Kidney (tissue), 14 donors: ENCODE measurements around the gene CARS1. TPM values are rescaled to one million over a fixed set of nuclear protein-coding genes. Genes with fewer than 3 reads are reported as not detected.

Source experiments
- DNase-seq, 5 donors: peaks; one replicate each; pipeline ENCODE4 v3.0.0-alpha.2; 2013 to 2020
- FAIRE-seq: peaks from 2 replicates; lab custom pipeline; 2012; peaks lifted over from hg19 to GRCh38; lab: Jason Lieb, UNC
- H3K27ac ChIP-seq, 2 donors: one replicate each; pipeline ENCODE4 v1.7.0; 2013; ENCODE audit warnings: low read depth in 2 of 2, low read length in 2 of 2, inconsistent platforms in 1 of 2
- H3K27me3 ChIP-seq: one replicate; pipeline ENCODE4 v1.7.1; 2013; ENCODE audit warnings: low read length, inconsistent platforms; ENCODE audit not compliant: control insufficient read depth, insufficient read depth
- H3K36me3 ChIP-seq, 3 donors: one replicate each; pipeline versions ENCODE4 v1.7.0 to v1.7.1; 2013; ENCODE audit warnings: low read length in 3 of 3, control low read depth in 1 of 3, inconsistent platforms in 1 of 3; ENCODE audit not compliant: insufficient read depth in 3 of 3, control insufficient read depth in 2 of 3
- H3K4me1 ChIP-seq, 3 donors: one replicate each; pipeline versions ENCODE4 v1.7.0 to v1.7.1; 2013; ENCODE audit warnings: low read length in 3 of 3, inconsistent platforms in 1 of 3, low read depth in 1 of 3; ENCODE audit not compliant: control insufficient read depth in 2 of 3, insufficient read depth in 2 of 3
- H3K4me3 ChIP-seq, 3 donors: one replicate each; pipeline versions ENCODE4 v1.7.0 to v1.8.1; 2013; ENCODE audit warnings: low read length in 3 of 3, control low read depth in 1 of 3, inconsistent platforms in 1 of 3
- H3K9ac ChIP-seq, 3 donors: one replicate each; pipeline versions ENCODE4 v1.7.0 to v1.7.1; 2013; ENCODE audit warnings: low read length in 3 of 3, control low read depth in 1 of 3, inconsistent platforms in 1 of 3
- H3K9me3 ChIP-seq, 3 donors: one replicate each; pipeline versions ENCODE4 v1.7.0 to v1.7.1; 2013; ENCODE audit warnings: low read length in 3 of 3, control low read depth in 1 of 3, inconsistent platforms in 1 of 3; ENCODE audit not compliant: control insufficient read depth in 2 of 3, insufficient read depth in 1 of 3
- intact Hi-C: fragments of 100-400 bp; cut with DNase I; formaldehyde crosslinking; loops from one replicate; pipeline ENCODE4 v1.11.1; 2022
- polyA plus RNA-seq: library from polyadenylated mRNA; stranded (reverse); fragments of 350-450 nt; fragmentation: Illumina TruSeq; extraction: RNeasy Lipid Tissue Mini Kit (QIAGEN cat#74804); gene quantifications from one replicate; pipeline ENCODE4 v1.2.3, GENCODE V29; 2014; ENCODE audit warnings: low read depth, low replicate concordance; ENCODE audit not compliant: insufficient read depth
- total RNA-seq: library from RNA; stranded (reverse); fragmentation: NEBNext Ultra II Directional; extraction: Animal tissue kit (Norgen Biotek cat#: 25700); gene quantifications from one replicate; pipeline ENCODE4 v1.2.1, GENCODE V29; 2021
- TF ChIP-seq, protein P1 (sequence below): IDR thresholded peaks from 3 replicates; pipeline ENCODE4 v1.5.1; 2012; ENCODE audit warnings: mild to moderate bottlenecking, moderate library complexity, borderline replicate concordance; ENCODE audit not compliant: insufficient read depth; ENCODE audit errors: extremely low read depth
- donor health status: control.
- donor health status: control.
- donor health status: control.
- donor health status: control.
- donor health status: control.
- donor health status: DM: yes; HTN: yes; CAD: no.
- donor health status: Normal renal cell carcinoma (clear cell type).

The CARS1 gene
- total and polyA plus RNA-seq, 2 donors from 2014 or later: 26.5 to 49.5 TPM

DNA sequence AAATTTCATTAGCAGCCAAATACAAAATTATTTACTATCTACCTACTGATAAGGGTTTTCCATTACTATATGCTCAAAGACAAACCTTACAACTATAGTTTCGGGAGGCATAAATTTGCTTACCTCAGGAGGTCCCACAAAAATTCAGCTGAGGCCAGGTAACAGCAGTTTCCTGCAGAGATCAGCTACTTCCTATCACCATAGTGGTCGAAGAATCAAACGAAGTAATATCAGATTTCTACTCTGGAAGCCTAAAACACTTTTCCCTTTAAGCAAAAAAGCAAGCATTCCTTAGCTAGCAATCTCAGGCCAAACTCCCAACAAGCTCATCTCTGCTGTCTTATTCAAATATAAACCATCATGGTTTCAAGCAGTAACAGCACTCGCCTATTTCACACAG, 68.2 kb downstream of the CARS1 start:
- intact Hi-C loops: no loop called here
- no peaks in the 10 kb centered on the region for H3K9me3 ChIP-seq
- H3K4me3 ChIP-seq: peak overlapping the region in 2 of 3 donors; percentile 87 to 89
- no peaks in the 10 kb centered on the region for H3K27me3 ChIP-seq
- FAIRE-seq (no peak), DNase-seq (no peak)
- no peaks in the 10 kb centered on the region for H3K36me3 ChIP-seq
- TF ChIP-seq, protein P1, sequence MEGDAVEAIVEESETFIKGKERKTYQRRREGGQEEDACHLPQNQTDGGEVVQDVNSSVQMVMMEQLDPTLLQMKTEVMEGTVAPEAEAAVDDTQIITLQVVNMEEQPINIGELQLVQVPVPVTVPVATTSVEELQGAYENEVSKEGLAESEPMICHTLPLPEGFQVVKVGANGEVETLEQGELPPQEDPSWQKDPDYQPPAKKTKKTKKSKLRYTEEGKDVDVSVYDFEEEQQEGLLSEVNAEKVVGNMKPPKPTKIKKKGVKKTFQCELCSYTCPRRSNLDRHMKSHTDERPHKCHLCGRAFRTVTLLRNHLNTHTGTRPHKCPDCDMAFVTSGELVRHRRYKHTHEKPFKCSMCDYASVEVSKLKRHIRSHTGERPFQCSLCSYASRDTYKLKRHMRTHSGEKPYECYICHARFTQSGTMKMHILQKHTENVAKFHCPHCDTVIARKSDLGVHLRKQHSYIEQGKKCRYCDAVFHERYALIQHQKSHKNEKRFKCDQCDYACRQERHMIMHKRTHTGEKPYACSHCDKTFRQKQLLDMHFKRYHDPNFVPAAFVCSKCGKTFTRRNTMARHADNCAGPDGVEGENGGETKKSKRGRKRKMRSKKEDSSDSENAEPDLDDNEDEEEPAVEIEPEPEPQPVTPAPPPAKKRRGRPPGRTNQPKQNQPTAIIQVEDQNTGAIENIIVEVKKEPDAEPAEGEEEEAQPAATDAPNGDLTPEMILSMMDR: no peak
- H3K9ac ChIP-seq: peak overlapping the region in 2 of 3 donors; percentile 46 to 94
- peaks cover 0 to 17% (median 11%) of the 10 kb centered on the region in 3 donors for H3K4me1 ChIP-seq
- peak overlapping the region; percentile 8 to 48 for H3K27ac ChIP-seq

DNA sequence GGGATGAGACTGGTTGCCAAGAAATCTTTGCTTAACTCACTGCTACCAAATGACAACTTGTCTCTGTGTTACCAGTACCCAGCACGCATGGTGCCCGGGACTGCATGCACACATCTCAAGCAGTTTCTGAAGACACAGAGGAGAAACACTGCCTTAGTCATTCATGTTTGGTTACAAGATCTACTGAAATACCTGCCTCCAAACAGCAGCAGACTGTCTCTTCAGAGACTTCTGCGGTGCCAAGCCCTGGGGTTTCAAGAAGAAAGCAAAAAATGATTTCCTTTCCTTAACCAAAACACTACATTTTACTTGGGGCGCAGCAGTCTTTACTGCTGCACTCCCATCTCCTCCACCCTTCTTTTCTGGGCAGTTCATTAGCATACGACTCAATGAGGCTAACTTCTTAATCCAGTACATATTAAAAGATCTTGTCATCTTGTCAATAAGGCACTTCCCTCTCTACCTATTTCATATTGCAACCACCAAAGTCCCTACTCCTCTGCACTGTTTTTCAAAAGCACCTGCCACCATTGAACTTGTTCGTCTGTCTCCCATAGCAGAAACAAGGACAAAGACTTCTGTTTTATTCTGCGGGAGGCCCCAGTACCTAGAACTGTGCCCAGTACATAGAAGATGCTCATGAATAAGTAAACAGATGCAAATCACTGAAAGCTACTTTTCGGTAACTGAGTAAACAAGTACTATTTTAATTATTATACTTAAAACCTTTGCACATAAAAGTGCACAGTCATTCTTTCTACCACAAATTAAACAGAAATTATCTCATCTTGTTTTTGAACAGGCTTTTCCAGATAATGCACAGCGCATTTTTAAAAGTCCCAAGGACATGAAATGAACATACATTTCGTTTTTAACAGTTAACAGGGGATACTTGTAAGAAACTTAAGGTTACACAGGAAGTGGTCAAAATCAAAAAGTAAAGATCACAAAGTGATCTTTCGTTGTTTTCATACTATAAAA, 69.1 kb downstream of the CARS1 start:
- FAIRE-seq (no peak), DNase-seq (no peak)
- intact Hi-C loops: no loop called here
- Histone ChIP-seq H3K4me3 (peak overlapping the region in 2 of 3 donors; percentile 22 to 87), H3K9me3 (no peaks in the 10 kb centered on the region), H3K4me1 (peaks cover 0 to 17% (median 11%) of the 10 kb centered on the region in 3 donors), H3K36me3 (no peaks in the 10 kb centered on the region), H3K27ac (no peak overlapping the region), H3K27me3 (no peaks in the 10 kb centered on the region), H3K9ac (peak overlapping the region in 1 of 3 donors; percentile 23)
- TF ChIP-seq, protein P1: no peak

DNA sequence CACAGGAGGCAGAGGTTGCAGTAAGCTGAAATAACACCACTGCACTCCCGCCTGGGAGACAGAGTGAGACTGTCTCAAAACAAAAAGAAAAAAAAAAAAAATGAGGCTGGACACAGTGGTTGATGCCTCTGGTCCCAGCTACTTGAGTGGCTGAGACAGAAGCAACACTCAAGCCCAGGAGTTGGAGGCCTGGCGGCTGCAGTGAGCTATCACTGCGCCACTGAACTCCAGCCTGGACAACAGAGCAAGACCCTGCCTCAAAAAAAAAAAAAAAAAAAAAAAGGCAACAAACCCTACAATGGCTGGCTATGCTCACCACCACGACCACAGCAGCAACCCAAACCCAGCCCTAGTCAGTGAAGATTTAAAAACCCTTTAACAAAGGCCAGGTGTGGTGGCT, 73.3 kb downstream of the CARS1 start:
- no peaks in the 10 kb centered on the region for H3K36me3 ChIP-seq
- intact Hi-C loops: no loop called here
- no peaks in the 10 kb centered on the region for H3K27me3 ChIP-seq
- H3K27ac ChIP-seq: no peak overlapping the region
- no peak overlapping the region for H3K9ac ChIP-seq
- TF ChIP-seq, protein P1: no peak
- no peak for FAIRE-seq
- no peak for DNase-seq
- H3K4me3 ChIP-seq: no peak overlapping the region
- H3K9me3 ChIP-seq: no peaks in the 10 kb centered on the region
- H3K4me1 ChIP-seq: peaks cover 0 to 13% (median 3%) of the 10 kb centered on the region in 3 donors
